GM21723 (cell line): ENCODE measurements around the gene FAU.

ENCODE experiments used
- ATAC-seq: cut with Tn5 transposase; IDR thresholded peaks from one replicate; pipeline ENCODE4 v1.9.1; 2021; ENCODE audit warnings: mild to moderate bottlenecking, moderate library complexity; ENCODE audit not compliant: unreplicated experiment

The FAU gene

GRCh38 chr11:65109231-65110198, 12.4 kb downstream of the FAU start:
- no peak for ATAC-seq

GRCh38 chr11:65108469-65109123, 13.3 kb downstream of the FAU start:
- ATAC-seq = no peak

GRCh38 chr11:65107751-65108468, 14.0 kb downstream of the FAU start:
- ATAC-seq = no peak

- ATAC-seq = no peak
These were observed 14.9 kb downstream of the FAU start for GRCh38 chr11:65107078-65107477.

GRCh38 chr11:65104628-65105027, 17.3 kb downstream of the FAU start:
- no peak for ATAC-seq

GRCh38 chr11:65103476-65103875, 18.5 kb downstream of the FAU start:
- no peak for ATAC-seq

- ATAC-seq = no peak
These were observed 19.5 kb downstream of the FAU start for GRCh38 chr11:65102142-65103095.

GRCh38 chr11:65100674-65101350, 21.1 kb downstream of the FAU start:
- no peak for ATAC-seq

GRCh38 chr11:65096926-65097325, 25.0 kb downstream of the FAU start:
- ATAC-seq = no peak

- peak; percentile 85 for ATAC-seq
These were observed 25.7 kb downstream of the FAU start, which contains the start of gene VPS51 for GRCh38 chr11:65095974-65096806. TSS of gene VPS51 (plus strand) at chr11:65096214. CDS start at chr11:65096251, 37 bp downstream.

- no peak for ATAC-seq
These were observed 26.5 kb downstream of the FAU start for GRCh38 chr11:65095427-65095826.

- no peak for ATAC-seq
These were observed 31.3 kb downstream of the FAU start for GRCh38 chr11:65090628-65091027.

GRCh38 chr11:65089621-65090020, 32.3 kb downstream of the FAU start:
- no peak for ATAC-seq

GRCh38 chr11:65087827-65088226, 34.1 kb downstream of the FAU start:
- ATAC-seq = no peak

GRCh38 chr11:65087216-65087615, 34.7 kb downstream of the FAU start:
- ATAC-seq = no peak

GRCh38 chr11:65086809-65087208, 35.1 kb downstream of the FAU start:
- ATAC-seq = no peak

- no peak for ATAC-seq
These were observed 36.5 kb downstream of the FAU start for GRCh38 chr11:65085446-65085845.

- ATAC-seq = peak; percentile 4
These were observed 37.1 kb downstream of the FAU start for GRCh38 chr11:65084598-65085375.
